Omental fat pad (tissue), 4 donors: ENCODE measurements around the gene NEU4. TPM values are rescaled to one million over a fixed set of nuclear protein-coding genes. Genes with fewer than 3 reads are reported as not detected.
"Not testable (repeated sequence)": the region's sequence is repeated elsewhere in the genome, so short reads cannot be mapped to it uniquely, and the experiment has no call there.

Experiments
- ATAC-seq: fragments of 150-250 bp; one replicate; pipeline ENCODE4 v1.9.1; 2016; ENCODE audit warnings: mild to moderate bottlenecking, moderate library complexity; ENCODE audit not compliant: low FRiP score
- DNase-seq: peaks from one replicate; pipeline ENCODE4 v3.0.0-alpha.2; 2019; ENCODE audit warnings: low spot score
- CTCF ChIP-seq, 3 donors: fragments of 450-650 bp; IDR thresholded peaks; one replicate each; pipeline ENCODE4 v1.5.1; 2016 to 2017; ENCODE audit warnings: antibody characterized with exemption in 3 of 3, mild to moderate bottlenecking in 3 of 3, moderate library complexity in 2 of 3
- total RNA-seq, 4 donors: library from RNA; depleted of rRNA; stranded (reverse); fragments of >200 nt; gene quantifications; one replicate each; pipeline ENCODE4 v1.1.0, GENCODE V29; 2016

The NEU4 gene
- total RNA-seq, 4 donors from 2014 or later = 0.79 to 4.4 (median 2.5) TPM

DNA sequence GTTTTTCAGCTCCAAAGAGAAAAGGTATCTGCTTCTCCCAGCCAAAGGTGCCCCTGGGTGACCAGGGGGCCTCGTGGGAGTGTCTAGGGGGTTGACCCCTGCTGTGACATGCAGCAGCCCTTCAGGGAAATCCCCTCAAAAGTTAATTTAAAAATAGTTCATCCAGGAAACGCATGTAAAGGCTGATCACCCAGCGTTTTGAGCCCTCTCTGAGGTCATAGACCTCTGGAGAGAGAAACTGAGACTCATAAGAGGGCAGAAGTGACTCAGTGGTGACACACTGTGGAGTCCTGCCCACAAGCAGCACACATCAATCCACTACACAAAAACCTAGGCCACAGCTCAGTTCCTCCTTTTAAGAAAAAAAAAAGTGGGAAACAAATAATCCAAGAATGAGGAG, 20.4 kb upstream of the NEU4 start:
- DNase-seq = no peak
- TF ChIP-seq CTCF (IDR thresholded peaks at IDR 0.05) = no peak
- ATAC-seq = no peak

DNA sequence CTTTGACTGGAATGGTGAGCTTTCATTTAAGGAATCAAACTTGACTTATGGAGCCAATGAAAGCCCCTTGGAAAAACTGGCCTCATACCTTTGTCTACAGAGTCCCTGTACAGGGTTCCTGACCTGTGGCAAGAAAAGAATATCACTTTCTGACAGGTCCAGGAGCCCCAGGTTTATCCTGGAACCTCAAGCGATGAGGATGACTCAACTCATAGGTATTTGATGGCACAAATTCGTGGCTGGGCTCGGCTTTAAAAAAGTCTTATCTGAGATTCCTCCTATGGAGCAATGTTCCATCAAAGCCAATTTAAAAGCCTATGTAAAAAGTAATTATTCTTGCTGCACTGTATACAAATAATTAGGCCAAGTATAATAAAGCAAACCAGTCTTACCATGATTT, 17.6 kb upstream of the NEU4 start:
- not testable (repeated sequence) for ATAC-seq, DNase-seq

- no peak for TF ChIP-seq CTCF (IDR thresholded peaks at IDR 0.05)
- no peak for ATAC-seq
- no peak for DNase-seq
These were observed 15.6 kb upstream of the NEU4 start for GRCh38 chr2:241793385-241793784.

GRCh38 chr2:241794250-241794823, 14.7 kb upstream of the NEU4 start:
- no peak for ATAC-seq
- no peak for TF ChIP-seq CTCF (IDR thresholded peaks at IDR 0.05)
- DNase-seq = no peak

GRCh38 chr2:241795021-241795999, 13.7 kb upstream of the NEU4 start:
- TF ChIP-seq CTCF (IDR thresholded peaks at IDR 0.05) = no peak
- ATAC-seq (no peak), DNase-seq (no peak)

DNA sequence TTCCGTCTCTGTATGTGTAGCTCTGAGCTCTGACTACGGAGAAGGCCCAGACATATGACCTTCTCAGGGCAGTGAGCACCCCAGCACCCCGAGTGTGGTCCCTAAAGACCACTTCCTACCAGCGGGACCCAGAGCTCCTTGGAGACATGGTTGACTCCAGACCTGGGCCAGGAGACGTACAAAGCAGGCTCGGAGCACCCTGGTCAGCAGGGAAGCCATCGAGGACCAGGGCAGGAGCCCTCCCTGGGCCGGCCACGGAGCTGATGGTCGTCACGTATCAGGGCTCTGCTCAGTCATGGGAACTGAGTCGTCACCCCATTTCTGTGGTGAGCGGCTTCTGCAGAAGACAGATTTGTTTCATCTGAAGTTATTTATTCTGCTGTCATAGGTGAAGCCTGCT, 12.8 kb upstream of the NEU4 start:
- ATAC-seq = no peak
- DNase-seq = no peak
- TF ChIP-seq CTCF (IDR thresholded peaks at IDR 0.05) = no peak

DNA sequence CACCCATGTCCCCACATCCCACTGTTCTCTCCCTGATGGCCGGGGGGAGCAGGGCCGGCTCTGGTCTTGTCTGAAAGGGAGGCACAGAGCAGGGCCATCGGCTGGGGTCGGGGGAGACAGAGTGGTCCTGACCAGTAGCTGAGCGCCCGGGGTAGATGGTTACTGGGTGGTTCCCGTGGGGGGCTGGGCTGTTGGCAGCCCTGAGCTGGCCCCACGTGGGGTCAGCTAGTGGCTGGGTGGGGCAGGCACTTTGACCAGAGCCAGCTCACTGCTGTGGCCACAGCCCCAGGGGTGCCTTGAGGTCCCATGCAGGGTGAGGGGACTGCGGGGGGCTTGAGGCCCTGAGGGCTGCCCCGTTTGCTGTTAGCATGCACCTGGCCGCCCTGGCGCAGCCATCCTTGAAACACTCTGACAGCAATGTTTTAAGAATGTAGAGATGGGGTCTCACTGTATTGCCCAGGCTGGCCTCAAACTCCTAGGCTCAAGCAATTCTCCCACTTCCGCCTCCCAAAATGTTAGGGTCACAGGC, 12.3 kb upstream of the NEU4 start:
- ATAC-seq (no peak), DNase-seq (no peak)
- TF ChIP-seq CTCF (IDR thresholded peaks at IDR 0.05) = no peak
